Choroid plexus epithelial cell (primary cell): ENCODE measurements around the gene TCOF1.

ENCODE experiments used
- DNase-seq: peaks from one replicate; pipeline ENCODE4 v3.0.0-alpha.2; 2010; ENCODE audit warnings: low read depth
- H3K4me3 ChIP-seq: 2 replicates; pipeline ENCODE4 v1.5.1; 2011; ENCODE audit warnings: low read depth, mild to moderate bottlenecking, control low read depth, low read length, moderate library complexity
- TF ChIP-seq, protein P1 (sequence below): conservative IDR thresholded peaks from 2 replicates; pipeline ENCODE4 v1.5.1; 2011; ENCODE audit warnings: low read depth, mild to moderate bottlenecking, control low read depth, inconsistent platforms, low read length, moderate library complexity

TCOF1 gene

DNA sequence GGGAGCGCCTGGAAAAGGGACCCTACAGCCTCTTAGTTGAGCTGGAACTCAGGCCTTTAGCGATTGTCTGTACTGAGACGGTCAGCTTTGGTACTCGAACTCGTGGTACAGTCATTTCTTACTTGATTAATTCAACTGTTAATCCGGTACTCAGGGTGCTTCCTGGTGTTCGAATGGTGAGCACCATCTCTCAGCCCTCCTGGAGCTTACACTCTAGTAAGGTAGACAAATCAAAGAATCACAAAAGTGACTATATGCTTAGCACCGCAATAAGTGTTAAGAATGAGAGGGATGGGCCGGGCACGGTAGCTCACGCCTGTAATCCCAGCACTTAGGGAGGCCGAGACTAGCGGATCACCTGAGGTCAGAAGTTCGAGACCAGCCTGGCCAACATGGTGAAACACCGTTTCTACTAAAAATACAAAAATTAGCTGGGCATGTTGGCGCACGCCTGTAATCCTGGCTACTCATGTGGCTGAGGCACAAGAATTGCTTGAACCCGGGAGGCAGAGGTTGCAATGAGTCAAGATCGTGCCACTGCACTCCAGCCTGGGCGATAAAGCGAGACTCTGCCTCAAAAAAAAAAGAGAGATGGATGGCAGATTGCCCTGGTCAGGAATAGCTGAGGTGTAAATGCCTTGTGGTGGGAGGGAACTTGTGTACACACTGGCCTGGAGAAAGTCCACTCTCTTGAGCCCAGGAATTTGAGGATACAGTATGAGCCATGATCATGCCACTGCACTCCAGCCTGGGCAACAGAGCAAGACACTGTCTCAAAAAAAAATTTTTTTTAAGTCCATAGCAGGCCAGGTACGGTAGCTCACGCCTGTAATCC, 981 bp downstream of the TCOF1 start:
- H3K4me3 ChIP-seq: peak overlapping the region; percentile 71
- no peak for DNase-seq
- TF ChIP-seq, protein P1, sequence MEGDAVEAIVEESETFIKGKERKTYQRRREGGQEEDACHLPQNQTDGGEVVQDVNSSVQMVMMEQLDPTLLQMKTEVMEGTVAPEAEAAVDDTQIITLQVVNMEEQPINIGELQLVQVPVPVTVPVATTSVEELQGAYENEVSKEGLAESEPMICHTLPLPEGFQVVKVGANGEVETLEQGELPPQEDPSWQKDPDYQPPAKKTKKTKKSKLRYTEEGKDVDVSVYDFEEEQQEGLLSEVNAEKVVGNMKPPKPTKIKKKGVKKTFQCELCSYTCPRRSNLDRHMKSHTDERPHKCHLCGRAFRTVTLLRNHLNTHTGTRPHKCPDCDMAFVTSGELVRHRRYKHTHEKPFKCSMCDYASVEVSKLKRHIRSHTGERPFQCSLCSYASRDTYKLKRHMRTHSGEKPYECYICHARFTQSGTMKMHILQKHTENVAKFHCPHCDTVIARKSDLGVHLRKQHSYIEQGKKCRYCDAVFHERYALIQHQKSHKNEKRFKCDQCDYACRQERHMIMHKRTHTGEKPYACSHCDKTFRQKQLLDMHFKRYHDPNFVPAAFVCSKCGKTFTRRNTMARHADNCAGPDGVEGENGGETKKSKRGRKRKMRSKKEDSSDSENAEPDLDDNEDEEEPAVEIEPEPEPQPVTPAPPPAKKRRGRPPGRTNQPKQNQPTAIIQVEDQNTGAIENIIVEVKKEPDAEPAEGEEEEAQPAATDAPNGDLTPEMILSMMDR: no peak

- no peak for DNase-seq
- TF ChIP-seq, protein P1: no peak
These were observed 3.8 kb downstream of the TCOF1 start for GRCh38 chr5:150361301-150361700.

GRCh38 chr5:150363185-150363584, 5.7 kb downstream of the TCOF1 start:
- TF ChIP-seq, protein P1: no peak
- no peak for DNase-seq
- no peak overlapping the region for H3K4me3 ChIP-seq

More at GRCh38 chr5:150361301-150361700, 3.8 kb downstream of the TCOF1 start:
- H3K4me3 ChIP-seq: no peak overlapping the region

GRCh38 chr5:150364004-150364403, 6.5 kb downstream of the TCOF1 start:
- TF ChIP-seq, protein P1: no peak
- no peak overlapping the region for H3K4me3 ChIP-seq
- no peak for DNase-seq

- no peak for DNase-seq
- TF ChIP-seq, protein P1: no peak
- H3K4me3 ChIP-seq: no peak overlapping the region
These were observed 11.0 kb downstream of the TCOF1 start for GRCh38 chr5:150368526-150368925.

DNA sequence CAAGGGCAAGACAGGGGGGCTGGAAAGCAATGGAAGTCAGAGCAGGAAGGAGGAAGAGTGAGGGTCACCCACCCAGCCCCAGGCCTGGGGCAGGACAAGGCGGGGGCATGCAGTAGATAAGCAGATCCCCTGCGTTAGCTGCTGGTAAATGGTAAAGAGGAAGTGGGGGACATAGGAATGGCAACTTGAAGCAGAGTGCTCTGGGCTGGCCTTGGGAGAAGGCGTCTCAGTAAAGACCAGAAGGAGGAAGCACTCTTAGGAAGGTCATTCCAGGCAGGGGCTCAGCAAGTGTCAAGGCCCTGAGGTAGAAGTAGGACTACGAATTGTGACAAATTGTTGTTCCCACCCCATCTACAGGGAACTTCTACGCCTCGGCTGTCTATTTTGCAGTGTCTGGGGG, 15.1 kb downstream of the TCOF1 start:
- no peak overlapping the region for H3K4me3 ChIP-seq
- TF ChIP-seq, protein P1: no peak
- no peak for DNase-seq

GRCh38 chr5:150374651-150375050, 17.2 kb downstream of the TCOF1 start:
- TF ChIP-seq, protein P1: no peak
- no peak for DNase-seq
- no peak overlapping the region for H3K4me3 ChIP-seq
